HG03469 (cell line): ENCODE results near the gene DDOST.
"Not testable (repeated sequence)": the region's sequence is repeated elsewhere in the genome, so short reads cannot be mapped to it uniquely, and the experiment has no call there.

Experiments
- ATAC-seq: cut with Tn5 transposase; IDR thresholded peaks from one replicate; pipeline ENCODE4 v1.9.1; 2021; ENCODE audit warnings: mild to moderate bottlenecking, moderate library complexity, moderate number of reproducible peaks; ENCODE audit not compliant: unreplicated experiment

DDOST gene

DNA sequence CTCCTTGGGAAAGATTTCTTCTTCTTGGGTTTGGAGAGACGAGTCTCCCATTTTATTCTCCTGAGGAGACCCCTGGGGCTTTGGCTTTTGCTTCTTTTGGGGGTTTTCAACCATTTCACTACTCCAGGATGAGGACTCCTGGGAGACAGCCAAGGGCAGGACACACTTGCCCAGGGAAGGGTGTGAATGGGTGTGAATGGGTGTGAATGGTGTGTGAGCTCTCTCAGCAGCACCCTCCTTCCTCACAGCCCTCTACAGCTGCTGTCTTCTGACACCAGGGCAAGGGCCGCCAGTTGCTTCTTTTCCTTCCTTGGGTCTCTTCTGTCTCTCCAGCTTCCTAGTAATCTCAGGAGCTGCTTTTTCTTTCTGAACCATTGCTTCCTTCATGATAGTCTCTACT lies 32.5 kb upstream of the DDOST start:
- ATAC-seq = no peak

DNA sequence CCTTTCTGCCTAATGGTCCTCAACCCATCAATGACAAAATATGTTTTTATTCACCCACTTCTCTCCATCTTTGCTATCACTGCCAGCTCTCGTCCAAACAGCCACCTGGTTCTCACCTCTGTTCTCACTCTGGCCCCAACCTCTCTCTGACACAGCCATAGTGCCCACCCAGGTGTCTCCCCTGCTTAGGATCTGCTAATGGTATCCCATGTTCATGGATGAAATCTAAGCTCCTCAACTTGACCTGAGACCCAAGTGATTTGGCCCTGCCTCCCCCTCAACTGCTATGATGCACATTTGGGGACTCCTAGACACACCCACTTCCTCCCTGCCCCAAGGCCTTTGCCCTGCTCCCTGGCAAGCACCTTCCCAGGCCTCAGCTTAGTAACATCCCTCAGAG lies 30.7 kb upstream of the DDOST start:
- no peak for ATAC-seq

DNA sequence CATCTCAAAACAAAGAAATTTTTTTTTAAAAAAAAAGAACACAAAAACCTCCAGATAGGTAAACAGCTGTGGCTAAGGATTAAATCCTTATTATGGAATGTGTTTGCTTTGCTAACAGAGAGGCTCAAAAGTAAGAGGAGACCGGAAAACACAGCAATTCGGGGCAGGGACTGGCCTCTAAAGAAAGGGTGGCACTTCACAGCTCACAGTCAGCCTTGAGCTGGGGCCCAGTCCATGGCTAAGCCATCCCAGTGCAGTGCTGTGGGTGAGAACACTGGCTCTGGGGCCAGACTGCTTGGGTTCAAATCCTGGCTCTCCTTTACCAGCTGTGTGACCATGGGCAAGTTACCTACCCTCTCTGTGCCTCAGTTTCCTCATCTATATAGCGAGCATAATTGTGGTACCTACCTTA lies 28.5 kb upstream of the DDOST start:
- no peak for ATAC-seq

- no peak for ATAC-seq
Measured at GRCh38 chr1:20686883-20687725, 25.9 kb upstream of the DDOST start.

DNA sequence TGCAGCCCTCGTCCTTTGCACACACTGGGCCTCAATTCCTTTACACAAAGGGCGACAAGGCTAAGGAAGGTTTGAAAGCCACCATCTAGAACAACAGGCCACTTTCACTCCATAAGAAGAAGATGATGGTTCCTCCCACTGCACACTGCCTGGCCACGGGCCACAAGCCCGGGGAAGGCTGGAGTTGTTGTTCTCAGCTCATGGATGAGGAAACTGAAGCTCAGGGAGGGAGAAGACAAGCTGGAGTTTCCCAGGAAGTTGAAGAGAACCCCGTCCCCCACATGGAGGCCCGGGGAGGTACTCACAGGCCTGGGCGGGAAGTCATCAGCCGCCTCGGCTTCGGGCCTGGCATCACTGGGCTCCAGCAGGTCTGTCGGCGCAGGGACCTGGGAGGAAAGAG lies 24.6 kb upstream of the DDOST start:
- no peak for ATAC-seq

DNA sequence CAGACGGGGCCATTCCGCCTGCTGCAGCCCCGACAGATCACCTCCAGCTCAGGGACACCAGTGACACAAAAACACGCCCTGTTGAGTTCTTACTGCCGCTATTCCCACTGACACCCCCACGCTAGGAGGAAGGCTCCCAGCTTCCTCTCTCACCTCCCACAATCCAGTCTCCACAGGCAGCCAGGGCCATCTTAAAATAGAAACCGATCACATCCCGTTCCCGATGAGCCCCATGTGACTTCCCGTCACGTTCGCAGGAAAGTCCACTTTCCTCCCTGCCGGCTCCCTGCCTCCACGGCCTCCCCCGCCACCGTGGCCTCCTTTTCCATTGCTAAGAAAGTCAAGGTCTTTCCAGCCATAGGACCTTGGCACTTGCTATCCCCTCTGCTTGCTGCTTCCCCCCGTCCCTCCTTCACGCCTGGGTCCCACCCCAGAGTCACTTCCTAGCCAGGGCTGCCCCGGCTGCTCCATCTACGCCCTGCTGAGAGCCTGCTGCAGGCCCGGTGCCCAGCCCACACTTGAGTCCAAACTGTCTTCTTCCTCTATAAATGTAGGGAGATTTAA lies 24.0 kb upstream of the DDOST start:
- ATAC-seq = no peak

DNA sequence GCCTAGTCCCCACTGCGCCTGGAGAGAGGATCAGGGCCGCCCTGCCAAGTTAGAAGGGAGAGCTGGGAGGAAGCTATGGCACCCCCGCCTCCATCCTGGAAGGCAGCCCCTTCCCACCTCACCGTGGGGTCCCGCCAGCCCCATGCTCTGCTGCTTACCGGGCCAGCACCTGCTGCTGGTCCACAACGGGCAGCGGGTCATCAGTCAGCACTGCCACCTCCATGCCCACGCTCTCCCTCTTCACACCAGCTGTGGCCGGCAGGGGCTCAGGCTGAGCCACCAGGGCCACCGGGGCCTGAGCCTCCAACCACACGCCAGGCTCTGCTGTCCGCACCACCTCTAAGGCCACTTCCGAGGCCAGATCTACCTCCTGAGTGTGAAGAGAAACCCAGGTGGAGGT lies 23.5 kb upstream of the DDOST start:
- no peak for ATAC-seq

GRCh38 chr1:20684050-20684620 lies 23.0 kb upstream of the DDOST start:
- ATAC-seq = no peak

DNA sequence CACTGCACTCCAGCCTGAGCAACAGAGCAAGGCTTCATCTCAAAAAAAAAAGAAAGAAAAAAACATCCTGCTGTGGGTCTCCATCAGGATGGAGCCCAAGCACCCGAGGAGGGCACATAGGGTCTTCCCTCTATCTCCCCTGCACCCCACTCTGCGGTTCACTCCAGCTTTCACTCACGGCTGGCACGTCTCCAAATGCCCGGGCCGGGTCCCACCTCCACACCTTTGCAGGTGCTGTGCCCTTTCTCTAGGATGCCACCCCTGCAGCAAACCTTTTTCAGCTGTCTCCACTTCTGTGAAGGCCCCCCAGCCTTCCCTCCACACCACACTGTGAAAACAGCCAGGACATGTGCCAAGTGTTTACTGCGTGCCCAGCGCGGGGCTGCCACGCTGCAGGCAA lies 22.4 kb upstream of the DDOST start:
- no peak for ATAC-seq

DNA sequence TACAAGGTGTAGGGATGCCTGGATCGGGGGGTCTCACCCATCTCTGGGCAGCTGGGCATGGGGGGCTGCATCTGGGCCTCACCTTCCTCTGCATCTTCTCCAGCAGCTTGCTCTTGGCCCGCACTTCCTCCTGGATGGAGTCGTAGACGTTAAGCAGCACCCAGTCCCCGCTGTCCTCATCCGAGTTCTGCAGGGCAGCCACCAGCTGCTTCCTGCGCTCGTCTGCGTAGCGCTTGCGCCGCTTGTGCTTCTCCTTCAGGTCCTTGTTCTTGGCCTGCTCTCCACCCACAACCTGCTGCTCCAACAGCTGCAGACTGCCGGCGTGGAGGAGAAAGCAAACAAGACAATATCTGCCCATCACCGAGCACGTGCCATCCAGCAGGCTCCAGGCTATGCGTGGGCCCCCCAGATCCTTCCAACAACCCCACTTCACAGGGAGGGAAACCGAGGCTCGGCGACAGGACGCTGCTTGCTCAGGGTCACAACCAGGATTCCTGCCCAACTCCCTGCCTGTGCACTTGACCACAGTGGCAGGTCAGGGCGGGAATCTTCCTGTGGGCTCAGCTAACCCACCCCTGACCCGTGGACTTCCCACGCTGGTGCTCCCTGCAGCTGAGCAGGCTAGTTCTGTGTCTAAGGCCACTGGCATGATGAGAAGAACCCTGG lies 21.5 kb upstream of the DDOST start:
- no peak for ATAC-seq

GRCh38 chr1:20681999-20682398 lies 20.8 kb upstream of the DDOST start:
- ATAC-seq = no peak

GRCh38 chr1:20680269-20680668 lies 19.1 kb upstream of the DDOST start:
- ATAC-seq = no peak

DNA sequence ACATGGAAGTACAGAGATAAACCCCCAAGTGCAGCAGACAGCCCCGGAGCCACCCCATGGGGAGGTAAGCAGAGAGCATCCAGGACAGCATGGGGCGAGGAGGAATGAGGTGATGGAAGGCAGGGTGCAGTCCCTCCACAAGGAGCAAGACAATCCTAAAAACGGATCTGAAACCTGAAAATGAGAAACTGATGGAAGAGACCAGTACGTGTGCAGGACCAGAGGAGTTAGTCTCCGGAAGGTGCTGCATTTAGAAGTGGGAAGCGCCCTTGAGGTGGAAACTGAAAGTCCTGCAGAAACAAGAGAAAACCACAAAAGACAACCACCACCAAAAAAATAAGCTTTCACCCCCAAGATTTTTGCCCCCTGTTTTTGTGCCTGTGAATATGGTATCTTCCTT lies 17.4 kb upstream of the DDOST start:
- ATAC-seq = no peak

- ATAC-seq = not testable (repeated sequence)
Measured at GRCh38 chr1:20673626-20674025, 12.5 kb upstream of the DDOST start.

GRCh38 chr1:20672265-20672632 lies 11.1 kb upstream of the DDOST start:
- ATAC-seq = no peak

- no peak for ATAC-seq
Measured at GRCh38 chr1:20670936-20671335, 9.8 kb upstream of the DDOST start.

DNA sequence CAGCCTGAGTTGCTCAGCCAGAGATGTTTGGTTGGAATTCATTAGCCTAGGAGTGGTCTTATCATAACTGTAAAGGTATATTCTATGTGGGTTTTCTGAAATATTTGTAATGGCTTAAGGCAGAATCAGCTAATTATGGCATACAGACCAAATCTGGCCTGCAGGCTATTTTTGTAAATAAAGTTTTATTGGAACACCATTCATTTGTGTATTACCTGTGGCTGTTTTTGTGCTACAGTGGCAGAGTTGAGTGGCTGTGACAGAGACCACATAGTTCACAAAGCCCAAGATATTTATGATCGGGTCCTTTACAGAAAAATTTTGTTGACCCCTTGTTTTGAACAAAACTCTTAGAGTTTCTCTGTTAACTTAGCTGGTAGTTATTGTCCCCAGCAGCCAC lies 7.4 kb upstream of the DDOST start:
- no peak for ATAC-seq

- no peak for ATAC-seq
Measured at GRCh38 chr1:20666804-20667203, 5.6 kb upstream of the DDOST start.

- ATAC-seq = no peak
Measured at GRCh38 chr1:20666146-20666545, 5.0 kb upstream of the DDOST start.

GRCh38 chr1:20665726-20666125 lies 4.6 kb upstream of the DDOST start:
- ATAC-seq = no peak

DNA sequence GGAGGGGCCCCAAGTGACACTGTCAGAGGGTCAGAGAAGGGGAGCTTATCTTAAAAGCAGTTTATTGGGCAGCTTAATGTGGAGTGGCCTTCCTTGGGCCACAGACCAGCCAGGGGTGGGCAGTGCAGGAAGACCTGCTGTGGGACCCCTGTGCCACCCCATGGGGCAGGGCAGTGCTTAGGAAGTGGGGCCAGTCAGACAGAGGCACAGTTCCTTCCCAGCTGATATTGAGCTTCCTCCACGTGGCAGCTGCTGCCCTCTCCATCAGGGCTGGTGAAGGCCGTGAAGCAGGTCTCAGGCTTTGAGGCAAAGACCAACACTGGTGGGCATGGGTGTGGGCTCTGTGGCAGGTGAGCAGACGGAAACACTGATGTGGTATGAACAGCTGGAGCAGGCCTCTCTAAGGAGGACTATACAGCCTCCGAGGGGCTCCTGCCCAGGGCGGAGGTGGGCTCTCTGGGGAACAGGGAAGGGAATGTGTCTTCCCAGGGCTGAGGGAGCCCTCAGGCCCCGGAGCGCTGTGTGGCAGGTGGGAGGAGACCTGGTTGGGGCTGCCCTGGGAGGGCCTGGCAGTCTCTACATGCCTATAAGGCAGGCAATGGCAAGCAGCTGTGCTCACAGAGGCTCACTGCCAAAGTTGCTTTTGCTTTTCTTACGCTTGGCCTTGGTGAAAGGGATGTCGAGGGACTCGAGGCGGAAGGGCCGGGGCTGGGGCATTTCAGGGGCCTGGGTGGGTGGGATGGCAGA lies 3.0 kb upstream of the DDOST start:
- no peak for ATAC-seq
